GM12878 (cell line): Measurements from ENCODE around the gene LHFPL2. TPM values are rescaled to one million over a fixed set of nuclear protein-coding genes. Genes with fewer than 3 reads are reported as not detected.

Experiments
- ATAC-seq: fragments of 200-7000 bp; cut with Tn5 transposase; 3 replicates; pipeline ENCODE4 v1.9.1; 2020; ENCODE audit warnings: mild to moderate bottlenecking, moderate library complexity
- BruUV-seq: library from RNA; stranded (reverse); fragments of 400-500 nt; replicated peaks from 2 replicates; lab custom pipeline; 2021; lab: Mats Ljungman, UMichigan
- CTCF ChIA-PET: fragments of 300-600 bp; sonication (Branson Sonifier 250); formaldehyde crosslinking; extraction: SDS; loops from one replicate; lab custom pipeline; 2021; ENCODE audit warnings: inconsistent platforms; lab: Yijun Ruan, JAX
- POLR2A ChIA-PET: fragments of 350-600 bp; formaldehyde crosslinking; extraction: SDS; loops from one replicate; lab custom pipeline; 2021; ENCODE audit warnings: inconsistent platforms; lab: Charles Lee
- RAD21 ChIA-PET: fragments of 300-600 bp; sonication (Branson Sonifier 250); formaldehyde crosslinking; loops from one replicate; lab custom pipeline; 2023; ENCODE audit warnings: antibody characterized with exemption; ENCODE audit not compliant: unreplicated experiment; lab: Charles Lee
- SMC1A ChIA-PET: fragments of 300-600 bp; sonication (Branson Sonifier 250); formaldehyde crosslinking; loops from one replicate; lab custom pipeline; 2023; ENCODE audit not compliant: unreplicated experiment, uncharacterized antibody; lab: Charles Lee
- DNase-seq: peaks from one replicate; pipeline ENCODE4 v3.0.0-alpha.2; 2011; ENCODE audit warnings: low read depth, low spot score
- FAIRE-seq: peaks from 3 replicates; lab custom pipeline; 2011; peaks lifted over from hg19 to GRCh38; lab: Jason Lieb, UNC
- H2AFZ ChIP-seq: 2 replicates; pipeline ENCODE4 v1.6.0; 2011; ENCODE audit warnings: low read depth, low read length, control low read depth; ENCODE audit not compliant: control insufficient read depth
- H3K27ac ChIP-seq: 2 replicates; pipeline ENCODE4 v1.5.1; 2011; ENCODE audit warnings: control low read depth; ENCODE audit not compliant: control insufficient read depth, insufficient read depth
- H3K27me3 ChIP-seq, 2 experiments: replicated peaks in 1 of 2; 2 replicates each; pipeline versions ENCODE4 v1.6.0 to v1.6.1; 2011; ENCODE audit warnings: low read length in 1 of 2; ENCODE audit not compliant: control insufficient read depth in 2 of 2, insufficient read depth in 2 of 2
- H3K36me3 ChIP-seq, 2 experiments: 2 replicates each; pipeline ENCODE4 v1.5.1; 2011; ENCODE audit warnings: low read length in 1 of 2; ENCODE audit not compliant: control insufficient read depth in 2 of 2, insufficient read depth in 2 of 2
- H3K4me1 ChIP-seq: 2 replicates; pipeline ENCODE4 v1.6.1; 2011; ENCODE audit warnings: mild to moderate bottlenecking, low read length, moderate library complexity, mixed read lengths; ENCODE audit not compliant: control insufficient read depth, insufficient read depth
- H3K4me2 ChIP-seq: 2 replicates; pipeline ENCODE4 v1.6.0; 2011; ENCODE audit warnings: control low read depth; ENCODE audit not compliant: control insufficient read depth, insufficient read depth
- H3K4me3 ChIP-seq: fragments of 200-600 bp; sonication (generic); 2 replicates; pipeline ENCODE4 v1.5.1; 2016
- H3K79me2 ChIP-seq: 2 replicates; pipeline ENCODE4 v1.6.0; 2011; ENCODE audit warnings: low read length; ENCODE audit not compliant: control insufficient read depth, insufficient read depth
- H3K9ac ChIP-seq: 2 replicates; pipeline ENCODE4 v1.8.0; 2011; ENCODE audit warnings: low read length, control low read depth, mixed read lengths; ENCODE audit not compliant: control insufficient read depth, insufficient read depth
- H3K9me3 ChIP-seq: replicated peaks from 3 replicates; pipeline ENCODE4 v1.5.1; 2011; ENCODE audit warnings: mild to moderate bottlenecking, low read length; ENCODE audit not compliant: control insufficient read depth, insufficient read depth
- H4K20me1 ChIP-seq: 2 replicates; pipeline ENCODE4 v1.6.0; 2011; ENCODE audit not compliant: control insufficient read depth, insufficient read depth
- MEF2B ChIP-seq: fragments of 450-650 bp; IDR thresholded peaks from 2 replicates; pipeline ENCODE4 v1.6.1; 2018; ENCODE audit warnings: mild to moderate bottlenecking, moderate library complexity; ENCODE audit not compliant: partially characterized antibody, poor library complexity, severe bottlenecking
- MTA3 ChIP-seq: IDR thresholded peaks from 2 replicates; pipeline ENCODE4 v1.6.1; 2012; ENCODE audit warnings: low read length, inconsistent platforms, borderline replicate concordance
- NBN ChIP-seq: fragments of 450-650 bp; IDR thresholded peaks from 2 replicates; pipeline ENCODE4 v1.6.1; 2016
- RUNX3 ChIP-seq: IDR thresholded peaks from 2 replicates; pipeline ENCODE4 v1.6.1; 2012; ENCODE audit warnings: low read length, inconsistent platforms
- TARDBP ChIP-seq: IDR thresholded peaks from 2 replicates; pipeline ENCODE4 v1.6.1; 2016; ENCODE audit warnings: borderline replicate concordance
- YY1 ChIP-seq: IDR thresholded peaks from 2 replicates; pipeline ENCODE4 v1.6.1; 2011; ENCODE audit warnings: low read depth, mild to moderate bottlenecking, low read length
- ZBED1 ChIP-seq: IDR thresholded peaks from 2 replicates; pipeline ENCODE4 v1.6.1; 2016; ENCODE audit warnings: borderline replicate concordance
- WGBS: methylation state at CpG from one replicate; pipeline ENCODE4 v1.1.6; 2016; ENCODE audit warnings: low lambda C conversion rate; ENCODE audit not compliant: insufficient replicate concordance, insufficient coverage; ENCODE audit errors: missing lambda C conversion rate; 5-methylcytosine and 5-hydroxymethylcytosine counted together
- in situ Hi-C: fragments of 300-500 bp; cut with MboI; formaldehyde crosslinking; loops from 9 replicates; pipeline ENCODE4 v1.14.3; 2018; ENCODE audit warnings: mixed read lengths
- intact Hi-C: fragments of 100-400 bp; cut with micrococcal nuclease; formaldehyde crosslinking; loops from one replicate; pipeline ENCODE4 v1.14.2; 2022; ENCODE audit not compliant: unreplicated experiment
- polyA plus RNA-seq, 11 experiments: library from polyadenylated mRNA; depleted of rRNA in 4 of 11; unstranded in 6 of 11; stranded (reverse) in 5 of 11; fragments of >200 nt; fragmentation: Nextera tagmentation in 4 of 11; fragmentation: Illumina TruSeq in 1 of 11; extraction: Ambion mirVana in 4 of 11; extraction: Trizol in 1 of 11; gene quantifications; 1 replicate in 1 of 11; 2 replicates in 10 of 11; pipeline versions ENCODE4 v1.2.1 to v1.2.3, GENCODE V29; 2011 to 2016; ENCODE audit warnings: inconsistent platforms in 2 of 11, missing spikeins in 2 of 11, low read depth in 1 of 11
- total RNA-seq, 4 experiments: library from RNA; depleted of rRNA in 3 of 4; stranded (reverse); fragments of >200 nt in 3 of 4; fragmentation: Illumina TruSeq in 1 of 4; extraction: Trizol in 1 of 4; gene quantifications; 2 replicates each; pipeline versions ENCODE4 v1.2.1 to v1.2.3, GENCODE V29; 2013 to 2021
- TF ChIP-seq, protein P1 (sequence below): fragments of 450-650 bp; formaldehyde crosslinking; IDR thresholded peaks from 2 replicates; pipeline ENCODE4 v1.4.0; 2022; ENCODE audit warnings: mild to moderate bottlenecking, moderate library complexity
- TF ChIP-seq, protein P2 (sequence below): fragments of 450-650 bp; IDR thresholded peaks from 2 replicates; pipeline ENCODE4 v1.6.1; 2017; ENCODE audit warnings: mild to moderate bottlenecking, moderate library complexity
- TF ChIP-seq, protein P3 (sequence below): fragments of 450-650 bp; IDR thresholded peaks from 2 replicates; pipeline ENCODE4 v1.6.1; 2017; ENCODE audit warnings: borderline replicate concordance
- TF ChIP-seq, protein P4 (sequence below): IDR thresholded peaks from 2 replicates; pipeline ENCODE4 v1.6.1; 2012; ENCODE audit warnings: low read depth, low read length, improper control_type of control experiment

The LHFPL2 gene
- total and polyA plus RNA-seq, 10 of the 15 experiments (the other 5 are each of a cell fraction or from before 2014, with no cell fraction given): 4.1 to 21.8 (median 12.5) TPM

DNA sequence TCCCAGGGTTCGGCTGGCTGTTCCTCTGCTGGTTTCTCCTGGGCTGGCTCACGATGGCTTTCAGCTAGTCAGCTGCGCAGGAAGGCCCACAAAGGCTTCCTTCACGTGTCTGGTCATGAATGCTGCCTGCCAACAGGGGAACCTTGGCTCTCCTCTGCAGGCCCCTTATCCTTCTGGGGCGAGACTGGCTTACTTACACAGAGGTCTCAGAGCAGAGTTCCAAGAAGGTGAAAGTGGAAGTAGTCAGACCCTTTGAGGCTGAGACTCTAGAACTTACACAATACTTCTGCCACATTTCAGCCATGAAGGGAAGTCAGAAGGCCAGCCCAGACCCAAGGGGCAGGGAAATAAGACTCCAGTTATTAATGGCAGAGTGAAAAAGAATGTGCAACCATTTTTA, 99.5 kb downstream of the LHFPL2 start:
- no peak overlapping the region for H3K4me3 ChIP-seq
- intact Hi-C loops (loop anchor here (5.0 to 10.0 kb wide), 3 partner anchors 43 to 206 kb away; no protein-coding TSS in a partner anchor), in situ Hi-C loops (no loop called here)
- peak overlapping the region; percentile 26 for H2AFZ ChIP-seq
- peaks cover 0 to 4% of the 10 kb centered on the region in 2 experiments; a peak in 1 of 4 replicates for H3K36me3 ChIP-seq
- no peaks in the 10 kb centered on the region for H3K79me2 ChIP-seq
- ChIA-PET RAD21 (interaction anchor here (1.1 to 1.5 kb wide), 6 partner anchors 12 to 417 kb away, joined by 3 to 8 read pairs (median 4); no protein-coding TSS in a partner anchor), POLR2A (no interaction called here), SMC1A (interaction anchor here (0.6 to 1.6 kb wide), 9 partner anchors 12 to 584 kb away, joined by 3 to 5 read pairs (median 3); no protein-coding TSS in a partner anchor), CTCF (interaction anchor here (1.0 kb wide), 1 partner anchor 18 kb away, joined by 4 read pairs; no protein-coding TSS in a partner anchor)
- peak overlapping the region; percentile 41 for H3K27ac ChIP-seq
- 79% methylated on average over 5 of the region's 5 CpGs for WGBS
- H3K4me1 ChIP-seq: peaks cover 56% of the 10 kb centered on the region
- peak overlapping the region; percentile 11; the same call in 1 of the 2 replicates for H3K9ac ChIP-seq
- H3K4me2 ChIP-seq: peak overlapping the region; percentile 52
- no peaks in the 10 kb centered on the region for H4K20me1 ChIP-seq
- no TSS peak for BruUV-seq
- peak; percentile 44 for ATAC-seq
- no peak for DNase-seq
- FAIRE-seq: no peak
- H3K9me3 ChIP-seq: no peaks in the 10 kb centered on the region
- no peaks in the 10 kb centered on the region for H3K27me3 ChIP-seq
- TF ChIP-seq, protein P1, sequence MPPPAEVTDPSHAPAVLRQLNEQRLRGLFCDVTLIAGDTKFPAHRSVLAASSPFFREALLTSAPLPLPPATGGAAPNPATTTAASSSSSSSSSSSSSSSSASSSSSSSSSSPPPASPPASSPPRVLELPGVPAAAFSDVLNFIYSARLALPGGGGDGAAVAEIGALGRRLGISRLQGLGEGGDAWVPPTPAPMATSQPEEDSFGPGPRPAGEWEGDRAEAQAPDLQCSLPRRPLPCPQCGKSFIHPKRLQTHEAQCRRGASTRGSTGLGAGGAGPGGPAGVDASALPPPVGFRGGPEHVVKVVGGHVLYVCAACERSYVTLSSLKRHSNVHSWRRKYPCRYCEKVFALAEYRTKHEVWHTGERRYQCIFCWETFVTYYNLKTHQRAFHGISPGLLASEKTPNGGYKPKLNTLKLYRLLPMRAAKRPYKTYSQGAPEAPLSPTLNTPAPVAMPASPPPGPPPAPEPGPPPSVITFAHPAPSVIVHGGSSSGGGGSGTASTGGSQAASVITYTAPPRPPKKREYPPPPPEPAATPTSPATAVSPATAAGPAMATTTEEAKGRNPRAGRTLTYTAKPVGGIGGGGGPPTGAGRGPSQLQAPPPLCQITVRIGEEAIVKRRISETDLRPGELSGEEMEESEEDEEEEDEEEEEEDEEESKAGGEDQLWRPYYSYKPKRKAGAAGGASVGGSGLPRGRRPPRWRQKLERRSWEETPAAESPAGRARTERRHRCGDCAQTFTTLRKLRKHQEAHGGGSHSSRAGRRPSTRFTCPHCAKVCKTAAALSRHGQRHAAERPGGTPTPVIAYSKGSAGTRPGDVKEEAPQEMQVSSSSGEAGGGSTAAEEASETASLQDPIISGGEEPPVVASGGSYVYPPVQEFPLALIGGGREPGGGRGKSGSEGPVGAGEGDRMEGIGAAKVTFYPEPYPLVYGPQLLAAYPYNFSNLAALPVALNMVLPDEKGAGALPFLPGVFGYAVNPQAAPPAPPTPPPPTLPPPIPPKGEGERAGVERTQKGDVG (CRISPR knock-in tag): no peak
- TF ChIP-seq TARDBP (no peak), YY1 (0 out of 2 replicates have a peak, but pooled peaks have one; percentile 27), MEF2B (no peak), MTA3 (peak; percentile 34; the same call in 1 of the 2 replicates), RUNX3 (peak; percentile 43; the same call in 1 of the 2 replicates), ZBED1 (no peak), NBN (no peak)
- TF ChIP-seq, protein P2, sequence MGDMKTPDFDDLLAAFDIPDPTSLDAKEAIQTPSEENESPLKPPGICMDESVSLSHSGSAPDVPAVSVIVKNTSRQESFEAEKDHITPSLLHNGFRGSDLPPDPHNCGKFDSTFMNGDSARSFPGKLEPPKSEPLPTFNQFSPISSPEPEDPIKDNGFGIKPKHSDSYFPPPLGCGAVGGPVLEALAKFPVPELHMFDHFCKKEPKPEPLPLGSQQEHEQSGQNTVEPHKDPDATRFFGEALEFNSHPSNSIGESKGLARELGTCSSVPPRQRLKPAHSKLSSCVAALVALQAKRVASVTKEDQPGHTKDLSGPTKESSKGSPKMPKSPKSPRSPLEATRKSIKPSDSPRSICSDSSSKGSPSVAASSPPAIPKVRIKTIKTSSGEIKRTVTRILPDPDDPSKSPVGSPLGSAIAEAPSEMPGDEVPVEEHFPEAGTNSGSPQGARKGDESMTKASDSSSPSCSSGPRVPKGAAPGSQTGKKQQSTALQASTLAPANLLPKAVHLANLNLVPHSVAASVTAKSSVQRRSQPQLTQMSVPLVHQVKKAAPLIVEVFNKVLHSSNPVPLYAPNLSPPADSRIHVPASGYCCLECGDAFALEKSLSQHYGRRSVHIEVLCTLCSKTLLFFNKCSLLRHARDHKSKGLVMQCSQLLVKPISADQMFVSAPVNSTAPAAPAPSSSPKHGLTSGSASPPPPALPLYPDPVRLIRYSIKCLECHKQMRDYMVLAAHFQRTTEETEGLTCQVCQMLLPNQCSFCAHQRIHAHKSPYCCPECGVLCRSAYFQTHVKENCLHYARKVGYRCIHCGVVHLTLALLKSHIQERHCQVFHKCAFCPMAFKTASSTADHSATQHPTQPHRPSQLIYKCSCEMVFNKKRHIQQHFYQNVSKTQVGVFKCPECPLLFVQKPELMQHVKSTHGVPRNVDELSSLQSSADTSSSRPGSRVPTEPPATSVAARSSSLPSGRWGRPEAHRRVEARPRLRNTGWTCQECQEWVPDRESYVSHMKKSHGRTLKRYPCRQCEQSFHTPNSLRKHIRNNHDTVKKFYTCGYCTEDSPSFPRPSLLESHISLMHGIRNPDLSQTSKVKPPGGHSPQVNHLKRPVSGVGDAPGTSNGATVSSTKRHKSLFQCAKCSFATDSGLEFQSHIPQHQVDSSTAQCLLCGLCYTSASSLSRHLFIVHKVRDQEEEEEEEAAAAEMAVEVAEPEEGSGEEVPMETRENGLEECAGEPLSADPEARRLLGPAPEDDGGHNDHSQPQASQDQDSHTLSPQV: no peak
- TF ChIP-seq, protein P3, sequence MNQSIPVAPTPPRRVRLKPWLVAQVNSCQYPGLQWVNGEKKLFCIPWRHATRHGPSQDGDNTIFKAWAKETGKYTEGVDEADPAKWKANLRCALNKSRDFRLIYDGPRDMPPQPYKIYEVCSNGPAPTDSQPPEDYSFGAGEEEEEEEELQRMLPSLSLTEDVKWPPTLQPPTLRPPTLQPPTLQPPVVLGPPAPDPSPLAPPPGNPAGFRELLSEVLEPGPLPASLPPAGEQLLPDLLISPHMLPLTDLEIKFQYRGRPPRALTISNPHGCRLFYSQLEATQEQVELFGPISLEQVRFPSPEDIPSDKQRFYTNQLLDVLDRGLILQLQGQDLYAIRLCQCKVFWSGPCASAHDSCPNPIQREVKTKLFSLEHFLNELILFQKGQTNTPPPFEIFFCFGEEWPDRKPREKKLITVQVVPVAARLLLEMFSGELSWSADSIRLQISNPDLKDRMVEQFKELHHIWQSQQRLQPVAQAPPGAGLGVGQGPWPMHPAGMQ: no peak
- TF ChIP-seq, protein P4, sequence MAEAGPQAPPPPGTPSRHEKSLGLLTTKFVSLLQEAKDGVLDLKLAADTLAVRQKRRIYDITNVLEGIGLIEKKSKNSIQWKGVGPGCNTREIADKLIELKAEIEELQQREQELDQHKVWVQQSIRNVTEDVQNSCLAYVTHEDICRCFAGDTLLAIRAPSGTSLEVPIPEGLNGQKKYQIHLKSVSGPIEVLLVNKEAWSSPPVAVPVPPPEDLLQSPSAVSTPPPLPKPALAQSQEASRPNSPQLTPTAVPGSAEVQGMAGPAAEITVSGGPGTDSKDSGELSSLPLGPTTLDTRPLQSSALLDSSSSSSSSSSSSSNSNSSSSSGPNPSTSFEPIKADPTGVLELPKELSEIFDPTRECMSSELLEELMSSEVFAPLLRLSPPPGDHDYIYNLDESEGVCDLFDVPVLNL: no peak
